ENCODE measurements around the gene ACTL6B. TPM values are rescaled to one million over a fixed set of nuclear protein-coding genes. Genes with fewer than 3 reads are reported as not detected.
A peak's percentile ranks its signal among the peaks of the same experiment; 100 is the strongest.

ACTL6B gene
- total and polyA plus RNA-seq, 9 of the 15 experiments (the other 6 are each of a cell fraction or from before 2014, with no cell fraction given), result not detected

DNA sequence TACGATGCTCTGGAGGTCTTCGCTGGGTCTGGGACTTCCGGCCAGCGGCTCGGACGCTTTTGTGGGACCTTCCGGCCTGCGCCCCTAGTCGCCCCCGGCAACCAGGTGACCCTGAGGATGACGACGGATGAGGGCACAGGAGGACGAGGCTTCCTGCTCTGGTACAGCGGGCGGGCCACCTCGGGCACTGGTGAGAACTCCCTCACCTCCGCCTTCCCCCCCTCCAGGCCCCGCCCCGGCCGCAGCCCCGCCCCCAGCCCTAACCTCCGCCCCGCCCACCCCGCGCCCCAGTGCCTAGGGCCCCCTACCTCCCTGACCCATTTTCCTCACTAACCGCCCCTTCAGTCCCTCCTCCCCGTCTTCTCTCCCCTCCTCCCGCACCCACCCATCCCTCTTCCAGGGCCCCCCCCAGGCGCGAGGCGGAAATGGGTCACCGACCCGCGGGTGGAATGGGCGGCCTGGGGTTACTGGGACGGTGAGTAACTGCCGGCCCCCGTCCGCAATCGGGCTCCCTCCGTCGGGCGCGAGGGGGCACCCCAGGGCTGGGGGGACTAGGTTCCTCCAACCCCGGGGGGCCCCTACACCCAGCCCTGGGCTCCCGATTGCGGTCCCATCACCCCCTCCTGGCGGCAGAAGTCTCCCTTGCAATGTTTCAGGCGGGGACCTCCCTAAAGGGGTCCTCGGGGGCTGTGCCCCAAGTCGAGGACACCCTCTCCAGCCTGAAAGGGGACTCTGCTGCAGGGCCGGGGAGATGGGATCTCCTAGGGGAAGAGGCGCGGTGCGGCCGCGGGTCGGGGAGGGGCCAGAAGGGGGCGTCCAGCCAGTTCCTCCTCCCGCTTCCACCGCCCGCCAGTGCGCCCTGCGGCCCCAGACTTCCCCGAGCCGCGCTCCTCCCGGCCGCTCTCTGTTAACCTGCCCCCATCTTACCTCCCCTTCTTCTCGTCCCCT lies 51.9 kb downstream of the ACTL6B start (continued):
- TF ChIP-seq MECOM (CRISPR knock-in tag; IDR thresholded peaks at IDR 0.05), result no peak
- TF ChIP-seq HMBOX1 (IDR thresholded peaks at IDR 0.05), result no peak
- TF ChIP-seq E4F1 (CRISPR knock-in tag; IDR thresholded peaks at IDR 0.05; ENCODE audit: borderline replicate concordance), result no peak
- no peak for TF ChIP-seq ZKSCAN8 (CRISPR knock-in tag; IDR thresholded peaks at IDR 0.05)
- no peak for TF ChIP-seq POLR2H (tag; IDR thresholded peaks at IDR 0.05; ENCODE audit: low read depth)
- TF ChIP-seq SAFB (IDR thresholded peaks at IDR 0.05; ENCODE audit: borderline replicate concordance, low read depth, low read length), result no peak
- TF ChIP-seq RREB1 (CRISPR knock-in tag; IDR thresholded peaks at IDR 0.05), result 0 out of 2 replicates have a peak, but pooled peaks have one; percentile 59
- peak; percentile 60 for TF ChIP-seq RBBP5 (IDR thresholded peaks at IDR 0.05; ENCODE audit: borderline replicate concordance, insufficient read depth, low read length, poor library complexity, severe bottlenecking)
- TF ChIP-seq PHB2 (IDR thresholded peaks at IDR 0.05; ENCODE audit: low read depth), result no peak
- 0 out of 2 replicates have a peak, but pooled peaks have one; percentile 34 for TF ChIP-seq KAT7 (CRISPR knock-in tag; IDR thresholded peaks at IDR 0.05; ENCODE audit: borderline replicate concordance)
- TF ChIP-seq FUS (optimal IDR thresholded peaks at IDR 0.05; ENCODE audit: low read depth, low read length), result no peak
- peak; percentile 79 for TF ChIP-seq CC2D1A (IDR thresholded peaks at IDR 0.05)
- peak; percentile 92 for TF ChIP-seq CTBP1 (IDR thresholded peaks at IDR 0.05; ENCODE audit: borderline replicate concordance)

Measured in K562 (cell line).